Kidney epithelial cell (primary cell): ENCODE results near the gene CWF19L1. TPM values are rescaled to one million over a fixed set of nuclear protein-coding genes. Genes with fewer than 3 reads are reported as not detected.

ENCODE experiments used
- DNase-seq: peaks from one replicate; pipeline ENCODE4 v3.0.0-alpha.2; 2010; ENCODE audit warnings: low read depth
- H3K27me3 ChIP-seq: 2 replicates; pipeline ENCODE4 v1.6.0; 2011; ENCODE audit warnings: low read length; ENCODE audit not compliant: control insufficient read depth, insufficient read depth
- H3K36me3 ChIP-seq: 2 replicates; pipeline ENCODE4 v1.5.1; 2011; ENCODE audit warnings: low read length; ENCODE audit not compliant: control insufficient read depth, insufficient read depth
- H3K4me3 ChIP-seq: 2 replicates; pipeline ENCODE4 v1.5.1; 2011; ENCODE audit warnings: low read depth, mild to moderate bottlenecking, control low read depth, low read length
- total RNA-seq: library from RNA; depleted of rRNA; stranded (reverse); fragments of >200 nt; gene quantifications from 2 replicates; pipeline ENCODE4 v1.2.3, GENCODE V29; 2015
- TF ChIP-seq, protein P1 (sequence below): IDR thresholded peaks from 2 replicates; pipeline ENCODE4 v1.5.1; 2011; ENCODE audit warnings: mild to moderate bottlenecking, moderate library complexity, low read length, control low read depth, inconsistent platforms; ENCODE audit not compliant: insufficient read depth, poor library complexity, severe bottlenecking

The CWF19L1 gene
- total RNA-seq, 1 donor from 2014 or later, result 28.0 TPM

DNA sequence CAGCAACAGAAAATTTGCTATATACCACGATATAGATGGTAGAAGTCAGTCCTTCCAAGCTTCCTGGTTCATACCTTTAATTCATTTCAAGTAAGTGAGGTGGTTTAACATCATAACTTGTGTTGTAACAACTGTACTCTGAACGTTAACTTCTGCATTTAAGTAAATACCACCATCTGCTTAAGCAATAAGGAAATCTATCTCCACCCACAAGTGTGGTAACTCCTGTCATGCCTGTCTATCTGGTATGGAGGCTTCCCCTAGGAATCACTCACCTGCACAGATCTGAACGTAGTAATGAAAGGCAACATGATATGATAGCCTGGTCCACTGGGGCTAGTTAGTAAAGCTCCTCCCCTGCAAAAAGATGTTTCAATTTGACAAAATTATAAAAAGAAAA is 84.0 kb downstream of the CWF19L1 start:
- H3K27me3 ChIP-seq, result no peaks in the 10 kb centered on the region
- no peak for DNase-seq
- no peak overlapping the region for H3K4me3 ChIP-seq
- TF ChIP-seq, protein P1, sequence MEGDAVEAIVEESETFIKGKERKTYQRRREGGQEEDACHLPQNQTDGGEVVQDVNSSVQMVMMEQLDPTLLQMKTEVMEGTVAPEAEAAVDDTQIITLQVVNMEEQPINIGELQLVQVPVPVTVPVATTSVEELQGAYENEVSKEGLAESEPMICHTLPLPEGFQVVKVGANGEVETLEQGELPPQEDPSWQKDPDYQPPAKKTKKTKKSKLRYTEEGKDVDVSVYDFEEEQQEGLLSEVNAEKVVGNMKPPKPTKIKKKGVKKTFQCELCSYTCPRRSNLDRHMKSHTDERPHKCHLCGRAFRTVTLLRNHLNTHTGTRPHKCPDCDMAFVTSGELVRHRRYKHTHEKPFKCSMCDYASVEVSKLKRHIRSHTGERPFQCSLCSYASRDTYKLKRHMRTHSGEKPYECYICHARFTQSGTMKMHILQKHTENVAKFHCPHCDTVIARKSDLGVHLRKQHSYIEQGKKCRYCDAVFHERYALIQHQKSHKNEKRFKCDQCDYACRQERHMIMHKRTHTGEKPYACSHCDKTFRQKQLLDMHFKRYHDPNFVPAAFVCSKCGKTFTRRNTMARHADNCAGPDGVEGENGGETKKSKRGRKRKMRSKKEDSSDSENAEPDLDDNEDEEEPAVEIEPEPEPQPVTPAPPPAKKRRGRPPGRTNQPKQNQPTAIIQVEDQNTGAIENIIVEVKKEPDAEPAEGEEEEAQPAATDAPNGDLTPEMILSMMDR, result no peak
- H3K36me3 ChIP-seq, result no peaks in the 10 kb centered on the region

DNA sequence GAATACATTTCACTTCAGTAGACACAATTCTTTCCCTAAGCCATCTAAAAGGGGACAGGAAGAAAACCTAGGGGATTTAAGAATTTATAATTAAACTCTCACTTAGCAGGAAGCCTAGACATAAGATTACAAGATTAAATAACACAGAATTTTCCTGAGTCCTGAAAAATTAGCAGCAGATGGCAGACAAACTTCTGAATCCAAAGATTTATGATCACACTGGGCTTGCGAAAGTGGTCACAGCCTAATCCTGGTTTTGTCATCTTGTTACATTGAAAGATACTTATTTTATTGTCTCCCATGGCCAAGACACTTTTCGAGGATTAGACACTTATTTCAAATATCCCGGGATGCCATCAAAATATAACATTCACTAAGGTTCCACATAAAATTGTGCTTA is 84.5 kb downstream of the CWF19L1 start:
- TF ChIP-seq, protein P1, result no peak
- no peak for DNase-seq
- Histone ChIP-seq H3K36me3 (no peaks in the 10 kb centered on the region), H3K27me3 (no peaks in the 10 kb centered on the region), H3K4me3 (no peak overlapping the region)

Other genes with a start within 250 kb of the CWF19L1 start
- gene CPN1, start 185.8 kb downstream of the CWF19L1 start, total RNA-seq, result 0.07 TPM in 1 of 2 replicates, not detected in the other
- gene ERLIN1, start 81.6 kb downstream of the CWF19L1 start, total RNA-seq, result 10.3 and 17.7 TPM in 2 replicates
- 19.7 and 25.9 TPM in 2 replicates for gene CHUK, start 38.0 kb downstream of the CWF19L1 start, total RNA-seq
- 81.7 and 92.8 TPM in 2 replicates for gene BLOC1S2, start 19.0 kb upstream of the CWF19L1 start, total RNA-seq
- gene PKD2L1, start 62.6 kb upstream of the CWF19L1 start, total RNA-seq, result not detected in 2 replicates
- 273 and 288 TPM in 2 replicates for gene SCD, start 79.6 kb upstream of the CWF19L1 start, total RNA-seq
- gene WNT8B, start 195.4 kb upstream of the CWF19L1 start, total RNA-seq, result 0.07 TPM in 1 of 2 replicates, not detected in the other